HG02970 (cell line): ENCODE measurements around the gene TP53TG5.

ENCODE experiments used
- ATAC-seq: cut with Tn5 transposase; IDR thresholded peaks from one replicate; pipeline ENCODE4 v1.9.1; 2021; ENCODE audit warnings: mild to moderate bottlenecking, moderate library complexity, moderate number of reproducible peaks; ENCODE audit not compliant: unreplicated experiment, low FRiP score

Gene TP53TG5

GRCh38 chr20:45347936-45348778, 30.0 kb downstream of the TP53TG5 start, which contains the start of gene SDC4:
SDC4 (minus strand) TSS chr20:45348424; CDS start chr20:45348384, 40 bp downstream.
- ATAC-seq: no peak

- ATAC-seq: no peak
These were observed 30.7 kb downstream of the TP53TG5 start for GRCh38 chr20:45347297-45347935.

GRCh38 chr20:45346851-45347250, 31.3 kb downstream of the TP53TG5 start:
- no peak for ATAC-seq

GRCh38 chr20:45346291-45346718, 31.8 kb downstream of the TP53TG5 start:
- no peak for ATAC-seq

- no peak for ATAC-seq
These were observed 32.8 kb downstream of the TP53TG5 start for GRCh38 chr20:45345104-45345936.

- no peak for ATAC-seq
These were observed 33.8 kb downstream of the TP53TG5 start for GRCh38 chr20:45344168-45344860.

- no peak for ATAC-seq
These were observed 34.5 kb downstream of the TP53TG5 start for GRCh38 chr20:45343532-45344167.

- ATAC-seq: no peak
These were observed 35.1 kb downstream of the TP53TG5 start for GRCh38 chr20:45342855-45343531.

- no peak for ATAC-seq
These were observed 35.9 kb downstream of the TP53TG5 start for GRCh38 chr20:45341939-45342854.

- no peak for ATAC-seq
These were observed 36.6 kb downstream of the TP53TG5 start for GRCh38 chr20:45341579-45341938.

- no peak for ATAC-seq
These were observed 37.2 kb downstream of the TP53TG5 start for GRCh38 chr20:45340951-45341350.

- no peak for ATAC-seq
These were observed 37.8 kb downstream of the TP53TG5 start for GRCh38 chr20:45340236-45340847.

GRCh38 chr20:45339799-45340198, 38.3 kb downstream of the TP53TG5 start:
- no peak for ATAC-seq

- no peak for ATAC-seq
These were observed 39.0 kb downstream of the TP53TG5 start for GRCh38 chr20:45339084-45339483.

GRCh38 chr20:45338121-45339030, 39.7 kb downstream of the TP53TG5 start:
- no peak for ATAC-seq

GRCh38 chr20:45337367-45338120, 40.6 kb downstream of the TP53TG5 start:
- no peak for ATAC-seq
